K562 (cell line): ENCODE data around the gene SELENOF. TPM values are rescaled to one million over a fixed set of nuclear protein-coding genes. Genes with fewer than 3 reads are reported as not detected.

Experiments
- ATAC-seq: fragments of 200-7000 bp; cut with Tn5 transposase; 3 replicates; pipeline ENCODE4 v1.9.1; 2020; ENCODE audit warnings: moderate library complexity
- BruUV-seq: library from RNA; stranded (reverse); fragments of 400-500 nt; replicated peaks from 2 replicates; lab custom pipeline; 2021; lab: Mats Ljungman, UMichigan
- CTCF ChIA-PET: fragments of 300-600 bp; formaldehyde crosslinking; extraction: SDS; loops from one replicate; lab custom pipeline; 2021; ENCODE audit warnings: low intra/inter-chr PET ratio; lab: Yijun Ruan, JAX
- POLR2A ChIA-PET: fragments of 300-600, 350-650 bp; sonication (Branson Sonifier 250); formaldehyde crosslinking; extraction: SDS; loops from one replicate; lab custom pipeline; 2021; ENCODE audit warnings: antibody characterized with exemption, inconsistent platforms; lab: Yijun Ruan, JAX
- DNase-seq, 4 experiments: peaks; one replicate each; pipeline versions ENCODE4 v3.0.0 to v3.0.0-alpha.2; 2011 to 2018; ENCODE audit warnings: low spot score in 3 of 4, mixed read lengths in 3 of 4; ENCODE audit errors: extremely low read depth in 1 of 4
- FAIRE-seq: peaks from 2 replicates; lab custom pipeline; 2011; peaks lifted over from hg19 to GRCh38; lab: Jason Lieb, UNC
- H2AFZ ChIP-seq: 2 replicates; pipeline ENCODE4 v1.6.0; 2011; ENCODE audit warnings: low read depth, low read length, control low read depth, inconsistent platforms
- H3K27ac ChIP-seq: fragments of 200-600 bp; 3 replicates; pipeline ENCODE4 v1.8.0; 2011; ENCODE audit warnings: low read depth, mild to moderate bottlenecking, control low read depth, inconsistent platforms, low read length, moderate library complexity, mixed read lengths; ENCODE audit errors: extremely low read depth
- H3K27me3 ChIP-seq, 2 experiments: fragments of 300-600 bp in 1 of 2; 2 replicates in 1 of 2; 3 replicates in 1 of 2; pipeline versions ENCODE4 v1.6.0 to v1.8.0; 2011; ENCODE audit warnings: inconsistent platforms in 2 of 2, low read length in 2 of 2, mild to moderate bottlenecking in 1 of 2, mixed read lengths in 1 of 2, moderate library complexity in 1 of 2; ENCODE audit not compliant: control insufficient read depth in 2 of 2, insufficient read depth in 2 of 2
- H3K36me3 ChIP-seq: fragments of 300-600 bp; 3 replicates; pipeline ENCODE4 v1.8.0; 2011; ENCODE audit warnings: mild to moderate bottlenecking, low read length, inconsistent platforms; ENCODE audit not compliant: control insufficient read depth, insufficient read depth
- H3K4me1 ChIP-seq, 2 experiments: fragments of 200-600 bp in 1 of 2; replicated peaks in 1 of 2; 2 replicates in 1 of 2; 3 replicates in 1 of 2; pipeline versions ENCODE4 v1.5.1 to v1.8.0; 2011; ENCODE audit warnings: inconsistent platforms in 2 of 2, low read length in 2 of 2, mild to moderate bottlenecking in 1 of 2, mixed read lengths in 1 of 2, moderate library complexity in 1 of 2; ENCODE audit not compliant: control insufficient read depth in 2 of 2, insufficient read depth in 2 of 2
- H3K4me2 ChIP-seq: 2 replicates; pipeline ENCODE4 v1.6.1; 2011; ENCODE audit warnings: low read length, control low read depth, inconsistent platforms, mixed read lengths; ENCODE audit not compliant: insufficient read depth
- H3K4me3 ChIP-seq: fragments of 200-600 bp; sonication (generic), shearing (Covaris generic); 2 replicates; pipeline ENCODE4 v1.5.1; 2016; ENCODE audit warnings: control low read depth, inconsistent platforms
- H3K79me2 ChIP-seq: fragments of 200-600 bp; 3 replicates; pipeline ENCODE4 v1.8.0; 2011; ENCODE audit warnings: low read length, inconsistent platforms; ENCODE audit not compliant: control insufficient read depth, insufficient read depth
- H3K9ac ChIP-seq, 2 experiments: 2 replicates each; pipeline versions ENCODE4 v1.6.0 to v1.6.1; 2011; ENCODE audit warnings: low read depth in 2 of 2, low read length in 2 of 2, control low read depth in 1 of 2, inconsistent platforms in 1 of 2, mild to moderate bottlenecking in 1 of 2, mixed read lengths in 1 of 2; ENCODE audit not compliant: insufficient read depth in 1 of 2
- H3K9me1 ChIP-seq: one replicate; pipeline ENCODE4 v1.6.0; 2011; ENCODE audit warnings: inconsistent platforms, mild to moderate bottlenecking, low read length, moderate library complexity; ENCODE audit not compliant: control insufficient read depth, insufficient read depth
- H3K9me3 ChIP-seq: replicated peaks from 2 replicates; pipeline ENCODE4 v1.5.1; 2011; ENCODE audit warnings: low read depth, low read length, inconsistent platforms; ENCODE audit not compliant: control insufficient read depth, insufficient read depth
- H4K20me1 ChIP-seq: replicated peaks from 2 replicates; pipeline ENCODE4 v1.6.1; 2011; ENCODE audit warnings: low read length, inconsistent platforms, mixed read lengths; ENCODE audit not compliant: control insufficient read depth, insufficient read depth
- C11orf30 ChIP-seq: fragments of 450-650 bp; IDR thresholded peaks from 2 replicates; pipeline ENCODE4 v1.6.1; 2016; ENCODE audit warnings: low read depth, mild to moderate bottlenecking
- DACH1 ChIP-seq: fragments of 450-650 bp; IDR thresholded peaks from 2 replicates; pipeline ENCODE4 v1.6.1; 2018; ENCODE audit not compliant: partially characterized antibody
- HLTF ChIP-seq: fragments of 450-650 bp; IDR thresholded peaks from 2 replicates; pipeline ENCODE4 v1.6.1; 2016
- HNRNPK ChIP-seq: fragments of 200-400 bp; formaldehyde crosslinking; IDR thresholded peaks from one replicate; pipeline ENCODE4 v1.6.1; 2018; ENCODE audit warnings: mild to moderate bottlenecking, low read depth, low read length; ENCODE audit not compliant: poor library complexity, severe bottlenecking
- KDM5B ChIP-seq: fragments of 200-600 bp; sonication (generic); IDR thresholded peaks from 2 replicates; pipeline ENCODE4 v1.6.1; 2012; ENCODE audit warnings: low read depth, mild to moderate bottlenecking, moderate library complexity, low read length, control low read depth, inconsistent platforms; ENCODE audit not compliant: insufficient replicate concordance
- MECOM ChIP-seq: fragments of 250-450 bp; sonication (Bioruptor Pico); IDR thresholded peaks from 2 replicates; pipeline ENCODE4 v1.8.0; 2022; ENCODE audit warnings: inconsistent platforms
- NR2C2 ChIP-seq, 2 experiments: fragments of 200-800 bp in 1 of 2; sonication (Bioruptor generic) in 1 of 2; sonication (generic) in 1 of 2; formaldehyde crosslinking in 1 of 2; IDR thresholded peaks; 2 replicates each; pipeline versions ENCODE4 v1.6.1 to v1.8.0; 2016 to 2022; ENCODE audit warnings: mild to moderate bottlenecking in 1 of 2, missing compliant biosample characterization in 1 of 2, missing genetic modification characterization in 1 of 2, missing genetic modification reagents in 1 of 2
- POLR2A ChIP-seq: fragments of 450-650 bp; conservative IDR thresholded peaks from 2 replicates; pipeline ENCODE4 v1.6.1; 2016
- TEAD4 ChIP-seq, 2 experiments: sonication (generic) in 1 of 2; formaldehyde crosslinking in 1 of 2; IDR thresholded peaks; 2 replicates each; pipeline versions ENCODE4 v1.6.1 to v1.8.0; 2012 to 2022; ENCODE audit warnings: borderline replicate concordance in 1 of 2, inconsistent platforms in 1 of 2, low read length in 1 of 2, mild to moderate bottlenecking in 1 of 2, missing genetic modification reagents in 1 of 2
- ZBTB34 ChIP-seq: fragments of 250-450 bp; sonication (Bioruptor Pico); IDR thresholded peaks from 2 replicates; pipeline ENCODE4 v1.8.0; 2021; ENCODE audit warnings: mild to moderate bottlenecking, moderate library complexity
- ZNF316 ChIP-seq: fragments of 450-650 bp; IDR thresholded peaks from 2 replicates; pipeline ENCODE4 v1.6.1; 2016
- ZNF445 ChIP-seq: fragments of 250-450 bp; sonication (Bioruptor Pico); IDR thresholded peaks from 2 replicates; pipeline ENCODE4 v1.4.0; 2020; ENCODE audit warnings: low read depth, mild to moderate bottlenecking, moderate library complexity
- ZNF79 ChIP-seq: fragments of 250-450 bp; sonication (Bioruptor Pico); IDR thresholded peaks from 2 replicates; pipeline ENCODE4 v1.4.0; 2020; ENCODE audit warnings: low read depth, mild to moderate bottlenecking, moderate library complexity
- WGBS: fragments of 100-300 bp; shearing (Covaris generic); methylation state at CpG from one replicate; pipeline ENCODE4 v1.1.6; 2016; ENCODE audit warnings: low coverage, mixed read lengths; ENCODE audit not compliant: insufficient coverage; ENCODE audit errors: missing lambda C conversion rate; 5-methylcytosine and 5-hydroxymethylcytosine counted together
- in situ Hi-C: fragments of 300-500 bp; cut with MboI; formaldehyde crosslinking; loops from 4 replicates; pipeline ENCODE4 v1.15.0; 2018; ENCODE audit warnings: inconsistent platforms, mixed read lengths
- intact Hi-C: fragments of 100-400 bp; cut with micrococcal nuclease; formaldehyde crosslinking; loops from 2 replicates; pipeline ENCODE4 v1.14.2; 2022
- polyA plus RNA-seq, 8 experiments: library from polyadenylated mRNA; depleted of rRNA in 4 of 8; stranded (reverse) in 5 of 8; unstranded in 3 of 8; fragments of >200 nt; fragmentation: Nextera tagmentation in 2 of 8; fragmentation: Illumina TruSeq in 1 of 8; extraction: Ambion mirVana in 2 of 8; extraction: Trizol in 1 of 8; gene quantifications; 2 replicates each; pipeline versions ENCODE4 v1.2.1 to v1.2.3, GENCODE V29; 2011 to 2014; ENCODE audit warnings: inconsistent platforms in 1 of 8, missing spikeins in 1 of 8
- total RNA-seq, 7 experiments: library from RNA; depleted of rRNA in 6 of 7; stranded (reverse); fragments of >200 nt in 6 of 7; fragmentation: Illumina TruSeq in 2 of 7; extraction: Trizol in 2 of 7; gene quantifications; 2 replicates each; pipeline versions ENCODE4 v1.2.1 to v1.2.3, GENCODE V29; 2011 to 2021; ENCODE audit warnings: low replicate concordance in 1 of 7

SELENOF gene
- total and polyA plus RNA-seq, 9 of the 15 experiments (the other 6 are each of a cell fraction or from before 2014, with no cell fraction given): 115 to 394 (median 215) TPM

GRCh38 chr1:86916752-86917151, 2.8 kb upstream of the SELENOF start:
- WGBS: 11% methylated on average over 1 of the region's 1 CpG
- Histone ChIP-seq H3K9me1 (no peaks in the 10 kb centered on the region), H4K20me1 (peaks cover 8% of the 10 kb centered on the region; the same call in 1 of the 2 replicates), H3K4me2 (peak overlapping the region; percentile 61), H3K79me2 (peaks cover 96% of the 10 kb centered on the region), H3K36me3 (peaks cover 18% of the 10 kb centered on the region; the same call in 2 of the 3 replicates), H3K9me3 (peaks cover 8% of the 10 kb centered on the region; the same call in 1 of the 2 replicates), H3K9ac (peak overlapping the region in 1 of 2 experiments; percentile 83; a peak in 2 of 4 replicates), H3K4me3 (peak overlapping the region; percentile 92), H3K27ac (no peak overlapping the region), H2AFZ (no peak overlapping the region), H3K27me3 (no peaks in the 10 kb centered on the region), H3K4me1 (peaks cover 6 to 9% of the 10 kb centered on the region in 2 experiments; a peak in 3 of 5 replicates)
- FAIRE-seq (no peak), DNase-seq (no peak), ATAC-seq (no peak)
- intact Hi-C loops (loop anchor here (5.0 kb wide), 1 partner anchor 36 kb away; no protein-coding TSS in a partner anchor), in situ Hi-C loops (no loop called here)
- BruUV-seq: no TSS peak
- CTCF ChIA-PET: no interaction called here
- no peak for TF ChIP-seq ZNF445 (CRISPR knock-in tag)
- no peak for TF ChIP-seq HNRNPK
- TF ChIP-seq ZNF316: peak; percentile 69
- peak; percentile 55 for TF ChIP-seq C11orf30
- POLR2A ChIA-PET: interaction anchor here (1.7 kb wide), 1 partner anchor 76 kb away, joined by 3 read pairs; no protein-coding TSS in a partner anchor

- TF ChIP-seq DACH1: peak; percentile 21
- TF ChIP-seq KDM5B: peak; percentile 32
- no peak for TF ChIP-seq POLR2A
- no peak for TF ChIP-seq NR2C2 (CRISPR knock-in tag; IDR thresholded peaks at IDR 0.05)
- TF ChIP-seq NR2C2 (tag; IDR thresholded peaks at IDR 0.05): 0 out of 2 replicates have a peak, but pooled peaks have one; percentile 6
- no peak for TF ChIP-seq ZBTB34 (CRISPR knock-in tag)
- TF ChIP-seq ZNF79 (CRISPR knock-in tag): peak; percentile 67; the same call in 1 of the 2 replicates
- 0 out of 2 replicates have a peak, but pooled peaks have one; percentile 5 for TF ChIP-seq HLTF
- TF ChIP-seq TEAD4 (IDR thresholded peaks at IDR 0.05; ENCODE audit: low read length): 0 out of 2 replicates have a peak, but pooled peaks have one; percentile 3
- no peak for TF ChIP-seq TEAD4 (CRISPR knock-in tag; IDR thresholded peaks at IDR 0.05; ENCODE audit: borderline replicate concordance)
- no peak for TF ChIP-seq MECOM
Measured at GRCh38 chr1:86915737-86916235, 1.9 kb upstream of the SELENOF start.

More at GRCh38 chr1:86915737-86916235, 1.9 kb upstream of the SELENOF start:
- ChIA-PET CTCF (interaction anchor here (0.7 kb wide), 1 partner anchor 164 kb away, joined by 3 read pairs; no protein-coding TSS in a partner anchor), POLR2A (interaction anchor here (1.0 to 5.4 kb wide), 8 partner anchors 12 to 135 kb away, joined by 3 to 39 read pairs (median 4); no protein-coding TSS in a partner anchor)
- H2AFZ ChIP-seq: peak overlapping the region; percentile 77
- H3K4me1 ChIP-seq: peaks cover 6 to 10% of the 10 kb centered on the region in 2 experiments; a peak in 3 of 5 replicates
- in situ Hi-C loops (no loop called here), intact Hi-C loops (loop anchor here (2.0 to 5.0 kb wide), 2 partner anchors 37 to 49 kb away; no protein-coding TSS in a partner anchor)
- FAIRE-seq: peak; percentile 55
- H3K9ac ChIP-seq: peak overlapping the region; percentile 83 to 99
- ATAC-seq: no peak
- WGBS: under 1% methylated on average over 14 of the region's 14 CpGs
- no peaks in the 10 kb centered on the region for H3K9me1 ChIP-seq
- BruUV-seq: no TSS peak
- DNase-seq: no peak
- H3K36me3 ChIP-seq: peaks cover 15% of the 10 kb centered on the region; the same call in 2 of the 3 replicates
- H3K4me3 ChIP-seq: peak overlapping the region; percentile 92
- peaks cover 96% of the 10 kb centered on the region for H3K79me2 ChIP-seq
- peaks cover 8% of the 10 kb centered on the region; the same call in 1 of the 2 replicates for H4K20me1 ChIP-seq
- H3K4me2 ChIP-seq: peak overlapping the region; percentile 94
- H3K9me3 ChIP-seq: no peaks in the 10 kb centered on the region
- H3K27me3 ChIP-seq: no peaks in the 10 kb centered on the region
- peak overlapping the region; percentile 85 for H3K27ac ChIP-seq
